Psoas muscle (tissue), 8 donors: ENCODE data around the gene AQR. TPM values are rescaled to one million over a fixed set of nuclear protein-coding genes. Genes with fewer than 3 reads are reported as not detected.

Experiments used
- ATAC-seq, 4 donors: fragments of 200-7000 bp; cut with Tn5 transposase; one replicate each; pipeline ENCODE4 v1.9.1; 2020; ENCODE audit warnings: moderate library complexity in 3 of 4, mild to moderate bottlenecking in 2 of 4
- DNase-seq, 2 donors: peaks; one replicate each; pipeline ENCODE4 v3.0.0-alpha.2; 2020
- H3K27ac ChIP-seq: fragments of 200-600 bp; one replicate; pipeline ENCODE4 v1.8.0; 2022
- H3K27me3 ChIP-seq, 3 donors: fragments of 200-600 bp in 1 of 3; one replicate each; pipeline versions ENCODE4 v1.6.1 to v1.8.0; 2013 to 2022; ENCODE audit warnings: low read length in 2 of 3, mild to moderate bottlenecking in 2 of 3, moderate library complexity in 1 of 3; ENCODE audit not compliant: insufficient read depth in 3 of 3
- H3K36me3 ChIP-seq, 2 donors: fragments of 200-600 bp in 1 of 2; one replicate each; pipeline versions ENCODE4 v1.6.1 to v1.8.0; 2013 to 2022; ENCODE audit warnings: low read depth in 1 of 2, mild to moderate bottlenecking in 1 of 2, moderate library complexity in 1 of 2; ENCODE audit not compliant: insufficient read depth in 1 of 2
- H3K4me1 ChIP-seq: fragments of 200-600 bp; one replicate; pipeline ENCODE4 v1.8.0; 2022
- H3K4me3 ChIP-seq: fragments of 200-600 bp; one replicate; pipeline ENCODE4 v1.8.0; 2022; ENCODE audit warnings: mild to moderate bottlenecking
- H3K9me3 ChIP-seq: fragments of 200-600 bp; one replicate; pipeline ENCODE4 v1.8.0; 2022
- CTCF ChIP-seq: fragments of 200-600 bp; IDR thresholded peaks from one replicate; pipeline ENCODE4 v1.8.0; 2022; ENCODE audit warnings: antibody characterized with exemption
- WGBS, 3 donors: extraction: QIAGEN DNeasy Blood & Tissue Kit; methylation state at CpG; one replicate each; pipeline versions ENCODE4 v1.1.6 to v1.1.7; 2013; 5-methylcytosine and 5-hydroxymethylcytosine counted together
- intact Hi-C, 2 donors: fragments of 100-400 bp; cut with DNase I; formaldehyde crosslinking; loops; one replicate each; pipeline versions ENCODE4 v1.11.0 to v1.14.2; 2022
- polyA plus RNA-seq, 3 donors: library from polyadenylated mRNA; stranded (reverse); fragments of 200-250 nt; gene quantifications; one replicate each; pipeline ENCODE4 v1.2.3, GENCODE V29; 2013
- total RNA-seq, 4 donors: library from RNA; stranded (reverse); fragmentation: NEBNext Ultra II Directional in 2 of 4; extraction: Animal tissue kit (Norgen Biotek cat#: 25700) in 2 of 4; gene quantifications; one replicate each; pipeline versions ENCODE4 v1.2.1 to v1.2.4, GENCODE V29; 2021 to 2023
- donor health status: healthy with polysubstance abuse.
- donor health status: DM: no; HTN: no; CAD: no; lungs with moderate emphysema.
- donor health status: Bipolar disorder and iron deficiency.
- donor health status: healthy.
- donor health status: DM: yes; HTN: yes; CAD: no.
- donor health status: DM: no; HTN: no; CAD: no.
- donor health status: DM: no; HTN: no; CAD: no.
- donor health status: DM: yes; HTN: yes; CAD: no.

AQR gene
- total and polyA plus RNA-seq, 7 donors: 3.4 to 12.2 (median 8.4) TPM

- Histone ChIP-seq H3K36me3 (peaks cover 8 to 72% of the 10 kb centered on the region in 2 donors), H3K9me3 (peaks cover 7% of the 10 kb centered on the region), H3K4me1 (peaks cover 9% of the 10 kb centered on the region), H3K27ac (no peak overlapping the region), H3K27me3 (no peaks in the 10 kb centered on the region), H3K4me3 (no peak overlapping the region)
- 98 to 99% (median 98%) methylated on average over 5 of the region's 5 CpGs for WGBS, 3 donors
- no peak for TF ChIP-seq CTCF
- no peak for DNase-seq
- no peak for ATAC-seq
- intact Hi-C loops: no loop called here
Measured at GRCh38 chr15:34896183-34896582, 73.4 kb downstream of the AQR start.

GRCh38 chr15:34893967-34894366 is 75.6 kb downstream of the AQR start:
- Histone ChIP-seq H3K27ac (no peak overlapping the region), H3K4me1 (no peaks in the 10 kb centered on the region), H3K9me3 (peaks cover 7% of the 10 kb centered on the region), H3K36me3 (peaks cover 8 to 75% of the 10 kb centered on the region in 2 donors), H3K27me3 (no peaks in the 10 kb centered on the region), H3K4me3 (no peak overlapping the region)
- intact Hi-C loops: loop anchor here in 1 of 2 donors (5.0 kb wide), 1 partner anchor 97 kb away; the partner anchor contains the start of gene ACTC1
- TF ChIP-seq CTCF: no peak
- DNase-seq (no peak), ATAC-seq (no peak)

DNA sequence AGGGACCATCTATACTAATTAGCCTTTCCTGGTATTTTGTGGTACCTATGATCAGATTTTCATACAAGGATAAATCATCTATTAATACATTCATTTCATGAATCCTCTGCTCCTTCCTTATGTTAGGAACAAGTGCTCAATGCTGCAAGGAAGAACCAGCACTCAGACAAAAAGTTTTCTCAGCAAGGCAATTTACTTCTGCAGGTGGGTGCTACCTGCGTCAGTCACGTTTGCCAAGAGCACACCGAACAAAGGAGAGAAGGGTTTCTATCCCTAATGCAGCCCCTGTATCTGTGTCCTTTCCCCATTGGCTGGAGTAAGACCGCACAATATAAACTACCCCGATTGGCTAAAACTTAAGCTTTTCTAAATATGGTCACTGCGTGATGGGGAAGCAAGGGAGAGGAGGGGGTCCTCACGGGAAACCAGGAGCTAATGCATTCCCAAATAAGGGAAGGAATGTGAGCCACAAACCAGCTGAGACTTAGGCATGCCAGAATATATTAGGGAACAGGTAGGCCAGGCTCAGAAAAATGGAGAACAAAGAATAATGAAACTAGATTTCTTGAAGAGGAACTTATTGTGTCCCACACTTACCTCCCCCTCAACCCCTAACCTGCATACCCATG is 76.5 kb downstream of the AQR start:
- Histone ChIP-seq H3K4me1 (no peaks in the 10 kb centered on the region), H3K9me3 (peaks cover 7% of the 10 kb centered on the region), H3K36me3 (peaks cover 8 to 79% of the 10 kb centered on the region in 2 donors), H3K27me3 (no peaks in the 10 kb centered on the region), H3K4me3 (no peak overlapping the region), H3K27ac (no peak overlapping the region)
- 83 to 89% (median 85%) methylated on average over 7 of the region's 7 CpGs for WGBS, 3 donors
- no peak for DNase-seq
- intact Hi-C loops: loop anchor here in 1 of 2 donors (5.0 kb wide), 1 partner anchor 96 kb away; the partner anchor contains the start of gene ACTC1
- no peak for ATAC-seq
- no peak for TF ChIP-seq CTCF

DNA sequence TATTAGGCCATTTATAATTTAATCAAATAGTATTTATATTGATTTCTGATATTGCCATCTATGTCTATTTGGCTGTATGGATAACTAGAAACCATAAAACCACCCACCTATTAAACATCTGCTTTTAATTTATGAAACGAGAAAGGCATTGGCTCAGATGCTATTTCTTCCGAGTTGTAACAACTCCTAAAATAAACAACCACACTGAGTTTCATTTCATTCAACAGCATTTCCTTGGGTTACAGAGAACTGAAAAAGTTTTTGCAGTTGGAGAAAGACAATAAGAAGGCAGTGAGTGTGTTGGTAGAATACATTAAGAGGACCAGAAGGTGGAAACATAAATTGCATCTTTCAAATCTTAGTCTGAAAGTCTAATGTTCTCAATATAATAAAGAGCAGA is 79.1 kb downstream of the AQR start:
- DNase-seq (no peak), ATAC-seq (no peak)
- Histone ChIP-seq H3K36me3 (peaks cover 8 to 72% of the 10 kb centered on the region in 2 donors), H3K9me3 (peaks cover 7% of the 10 kb centered on the region), H3K4me1 (no peaks in the 10 kb centered on the region), H3K27me3 (no peaks in the 10 kb centered on the region), H3K27ac (no peak overlapping the region), H3K4me3 (no peak overlapping the region)
- WGBS, 3 donors: 77 to 86% (median 78%) methylated on average over 2 of the region's 2 CpGs
- intact Hi-C loops: loop anchor here in 1 of 2 donors (5.0 kb wide), 1 partner anchor 93 kb away; the partner anchor contains the start of gene ACTC1
- no peak for TF ChIP-seq CTCF

DNA sequence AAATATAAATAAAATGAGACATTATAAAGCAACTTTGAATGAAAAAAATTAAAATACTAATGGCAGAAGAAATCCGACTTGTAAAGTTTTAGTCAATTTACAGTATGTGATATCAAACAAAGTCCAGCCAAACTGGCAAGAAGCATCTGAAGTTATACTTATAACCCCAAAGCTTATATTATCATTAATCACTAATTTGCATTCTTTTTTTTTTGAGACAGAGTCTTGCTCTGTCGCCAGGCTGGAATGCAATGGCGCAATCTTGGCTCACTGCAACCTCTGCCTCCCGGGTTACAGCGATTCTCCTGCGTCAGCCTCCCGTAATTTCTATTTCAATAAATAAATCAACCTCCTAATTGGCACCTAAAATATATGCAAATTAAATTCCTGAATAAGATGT is 80.1 kb downstream of the AQR start:
- H3K27me3 ChIP-seq: no peaks in the 10 kb centered on the region
- no peak for ATAC-seq
- H3K4me3 ChIP-seq: no peak overlapping the region
- H3K36me3 ChIP-seq: peaks cover 8 to 78% of the 10 kb centered on the region in 2 donors
- no peaks in the 10 kb centered on the region for H3K4me1 ChIP-seq
- H3K27ac ChIP-seq: no peak overlapping the region
- WGBS, 3 donors: 87 to 94% (median 88%) methylated on average over 7 of the region's 7 CpGs
- H3K9me3 ChIP-seq: peaks cover 7% of the 10 kb centered on the region
- intact Hi-C loops: no loop called here
- DNase-seq: no peak
- no peak for TF ChIP-seq CTCF
